GM23338 (cell line): ENCODE results near the gene CETP. TPM values are rescaled to one million over a fixed set of nuclear protein-coding genes. Genes with fewer than 3 reads are reported as not detected.

Experiments used
- ATAC-seq: fragments of 200-7000 bp; cut with Tn5 transposase; 3 replicates; pipeline ENCODE4 v1.9.1; 2020
- DNase-seq: peaks from one replicate; pipeline ENCODE4 v3.0.0-alpha.2; 2015; ENCODE audit warnings: low spot score
- H2AFZ ChIP-seq: fragments of 200-600 bp; sonication (generic); 2 replicates; pipeline ENCODE4 v1.8.0; 2016; ENCODE audit warnings: antibody characterized with exemption, mild to moderate bottlenecking, moderate library complexity
- H3F3A ChIP-seq: fragments of 200-600 bp; sonication (generic); replicated peaks from 2 replicates; pipeline ENCODE4 v1.8.0; 2017; ENCODE audit warnings: antibody characterized with exemption, mixed run types, low read depth
- H3K27ac ChIP-seq: fragments of 200-600 bp; sonication (generic); 2 replicates; pipeline ENCODE4 v1.6.1; 2016; ENCODE audit warnings: low read depth
- H3K27me3 ChIP-seq: fragments of 200-600 bp; sonication (generic); 2 replicates; pipeline ENCODE4 v1.8.0; 2016; ENCODE audit warnings: mild to moderate bottlenecking, mixed run types, moderate library complexity; ENCODE audit not compliant: insufficient read depth
- H3K36me3 ChIP-seq: fragments of 200-600 bp; sonication (generic); 2 replicates; pipeline ENCODE4 v1.8.0; 2016; ENCODE audit warnings: mild to moderate bottlenecking; ENCODE audit not compliant: insufficient read depth
- H3K4me1 ChIP-seq: fragments of 200-600 bp; sonication (generic); 2 replicates; pipeline ENCODE4 v1.8.0; 2016; ENCODE audit warnings: mild to moderate bottlenecking, moderate library complexity; ENCODE audit not compliant: insufficient read depth
- H3K4me2 ChIP-seq: fragments of 200-600 bp; sonication (generic); 2 replicates; pipeline ENCODE4 v1.7.1; 2017; ENCODE audit warnings: mixed run types
- H3K4me3 ChIP-seq: fragments of 200-600 bp; sonication (generic); 2 replicates; pipeline ENCODE4 v1.6.1; 2016; ENCODE audit warnings: mixed run types
- H3K79me2 ChIP-seq: fragments of 200-600 bp; sonication (generic); replicated peaks from 2 replicates; pipeline ENCODE4 v1.8.0; 2017; ENCODE audit warnings: mild to moderate bottlenecking; ENCODE audit not compliant: insufficient read depth
- H3K9me2 ChIP-seq: fragments of 200-600 bp; sonication (generic); 2 replicates; pipeline ENCODE4 v1.8.0; 2017; ENCODE audit not compliant: insufficient read depth
- H4K20me1 ChIP-seq: fragments of 200-600 bp; sonication (generic); replicated peaks from 2 replicates; pipeline ENCODE4 v1.8.0; 2017; ENCODE audit warnings: mild to moderate bottlenecking; ENCODE audit not compliant: insufficient read depth
- H3K27ac Mint-ChIP-seq: 2 replicates; pipeline ENCODE4 v1.8.0; 2020; ENCODE audit warnings: inconsistent platforms, mild to moderate bottlenecking, moderate library complexity, mixed read lengths
- H3K27me3 Mint-ChIP-seq: 3 replicates; pipeline ENCODE4 v1.8.0; 2022; ENCODE audit warnings: low read depth, mild to moderate bottlenecking, moderate library complexity, mixed read lengths, inconsistent platforms; ENCODE audit not compliant: insufficient read depth, poor library complexity
- H3K36me3 Mint-ChIP-seq: 3 replicates; pipeline ENCODE4 v1.8.0; 2021; ENCODE audit warnings: low read depth, mild to moderate bottlenecking, inconsistent platforms, moderate library complexity, mixed read lengths
- H3K4me1 Mint-ChIP-seq: 3 replicates; pipeline ENCODE4 v1.8.0; 2020; ENCODE audit warnings: mild to moderate bottlenecking, inconsistent platforms, mixed read lengths
- H3K4me3 Mint-ChIP-seq: 3 replicates; pipeline ENCODE4 v1.8.0; 2021; ENCODE audit warnings: moderate library complexity, mild to moderate bottlenecking, inconsistent platforms, mixed read lengths
- H3K9me3 Mint-ChIP-seq: 3 replicates; pipeline ENCODE4 v1.8.0; 2020; ENCODE audit warnings: moderate library complexity, mild to moderate bottlenecking, inconsistent platforms, mixed read lengths
- CREB1 ChIP-seq: fragments of 250-450 bp; sonication (Bioruptor Pico); IDR thresholded peaks from 2 replicates; pipeline ENCODE4 v1.5.0; 2020; ENCODE audit warnings: low read depth, mild to moderate bottlenecking, moderate library complexity
- CTCF ChIP-seq, 2 experiments: fragments of 200-600 bp in 1 of 2; sonication (generic) in 1 of 2; conservative IDR thresholded peaks; 2 replicates each; pipeline versions ENCODE4 v1.5.1 to v1.6.1; 2016 to 2017; ENCODE audit warnings: antibody characterized with exemption in 2 of 2, low read depth in 2 of 2, mild to moderate bottlenecking in 2 of 2, moderate library complexity in 1 of 2
- ETS1 ChIP-seq: IDR thresholded peaks from 2 replicates; pipeline ENCODE4 v1.6.1; 2016; ENCODE audit warnings: antibody characterized with exemption
- EZH2 ChIP-seq: fragments of 200-600 bp; sonication (generic); IDR thresholded peaks from one replicate; pipeline ENCODE4 v1.8.0; 2017; ENCODE audit warnings: antibody characterized with exemption, mild to moderate bottlenecking, low read depth; ENCODE audit not compliant: unreplicated experiment
- EZH2phosphoT487 ChIP-seq: fragments of 200-600 bp; sonication (generic); IDR thresholded peaks from one replicate; pipeline ENCODE4 v1.8.1; 2018; ENCODE audit warnings: antibody characterized with exemption; ENCODE audit not compliant: unreplicated experiment
- JUNB ChIP-seq: IDR thresholded peaks from one replicate; pipeline ENCODE4 v1.6.1; 2016; ENCODE audit warnings: antibody characterized with exemption; ENCODE audit not compliant: unreplicated experiment
- NANOG ChIP-seq: IDR thresholded peaks from 2 replicates; pipeline ENCODE4 v1.6.1; 2016; ENCODE audit warnings: antibody characterized with exemption, borderline replicate concordance
- POLR2AphosphoS5 ChIP-seq: IDR thresholded peaks from 2 replicates; pipeline ENCODE4 v1.6.1; 2016; ENCODE audit warnings: antibody characterized with exemption, low read depth
- STAT1 ChIP-seq: IDR thresholded peaks from one replicate; pipeline ENCODE4 v1.6.1; 2016; ENCODE audit warnings: antibody characterized with exemption; ENCODE audit not compliant: unreplicated experiment
- ZNF114 ChIP-seq: fragments of 250-450 bp; sonication (Bioruptor Pico); IDR thresholded peaks from 2 replicates; pipeline ENCODE4 v1.5.0; 2020; ENCODE audit warnings: mild to moderate bottlenecking, moderate library complexity
- ZNF331 ChIP-seq: fragments of 250-450 bp; sonication (Bioruptor Pico); IDR thresholded peaks from 2 replicates; pipeline ENCODE4 v1.5.0; 2020; ENCODE audit warnings: low read depth, mild to moderate bottlenecking, moderate library complexity
- polyA plus RNA-seq: library from polyadenylated mRNA; unstranded; fragments of >200 nt; fragmentation: Nextera tagmentation; extraction: Ambion mirVana; gene quantifications from 2 replicates; pipeline ENCODE4 v1.2.1, GENCODE V29; 2016
- total RNA-seq: library from RNA; depleted of rRNA; stranded (reverse); fragments of >200 nt; shearing (Covaris generic); gene quantifications from 2 replicates; pipeline ENCODE4 v1.2.3, GENCODE V29; 2014
- TF ChIP-seq, protein P1 (sequence below): IDR thresholded peaks from one replicate; pipeline ENCODE4 v1.6.1; 2018; ENCODE audit warnings: antibody characterized with exemption; ENCODE audit not compliant: unreplicated experiment
- TF ChIP-seq, protein P2 (sequence below): fragments of 250-450 bp; sonication (Bioruptor Pico); IDR thresholded peaks from 2 replicates; pipeline ENCODE4 v1.5.0; 2020; ENCODE audit warnings: mild to moderate bottlenecking, moderate library complexity

The CETP gene
- total and polyA plus RNA-seq, 2 experiments from 2014 or later: not detected

GRCh38 chr16:57016831-57017230, 55.1 kb downstream of the CETP start:
- Histone ChIP-seq H3K4me3 (no peak overlapping the region), H4K20me1 (no peaks in the 10 kb centered on the region), H3K9me2 (no peaks in the 10 kb centered on the region), H3K27ac (no peak overlapping the region), H3K4me1 (peaks cover 4% of the 10 kb centered on the region; the same call in 1 of the 2 replicates), H3F3A (no peaks in the 10 kb centered on the region), H3K4me2 (no peak overlapping the region), H2AFZ (no peak overlapping the region), H3K36me3 (no peaks in the 10 kb centered on the region), H3K79me2 (no peaks in the 10 kb centered on the region), H3K27me3 (no peaks in the 10 kb centered on the region)
- peaks cover 10% of the 10 kb centered on the region for H3K4me1 Mint-ChIP-seq
- H3K9me3 Mint-ChIP-seq: no peaks in the 10 kb centered on the region
- no peak overlapping the region for H3K27ac Mint-ChIP-seq
- H3K27me3 Mint-ChIP-seq: peaks cover 2% of the 10 kb centered on the region
- H3K36me3 Mint-ChIP-seq: no peaks in the 10 kb centered on the region
- no peak for DNase-seq
- ATAC-seq: no peak
- H3K4me3 Mint-ChIP-seq: no peak overlapping the region
- TF ChIP-seq EZH2 (no peak), JUNB (no peak), POLR2AphosphoS5 (no peak), ZNF331 (CRISPR knock-in tag) (no peak), ZNF114 (no peak), EZH2phosphoT487 (no peak), NANOG (no peak), STAT1 (no peak), CTCF (conservative IDR thresholded peaks at IDR 0.05; ENCODE audit: low read depth in 2 of 2) (no peak), CREB1 (CRISPR knock-in tag) (no peak), ETS1 (no peak)
- TF ChIP-seq, protein P1, sequence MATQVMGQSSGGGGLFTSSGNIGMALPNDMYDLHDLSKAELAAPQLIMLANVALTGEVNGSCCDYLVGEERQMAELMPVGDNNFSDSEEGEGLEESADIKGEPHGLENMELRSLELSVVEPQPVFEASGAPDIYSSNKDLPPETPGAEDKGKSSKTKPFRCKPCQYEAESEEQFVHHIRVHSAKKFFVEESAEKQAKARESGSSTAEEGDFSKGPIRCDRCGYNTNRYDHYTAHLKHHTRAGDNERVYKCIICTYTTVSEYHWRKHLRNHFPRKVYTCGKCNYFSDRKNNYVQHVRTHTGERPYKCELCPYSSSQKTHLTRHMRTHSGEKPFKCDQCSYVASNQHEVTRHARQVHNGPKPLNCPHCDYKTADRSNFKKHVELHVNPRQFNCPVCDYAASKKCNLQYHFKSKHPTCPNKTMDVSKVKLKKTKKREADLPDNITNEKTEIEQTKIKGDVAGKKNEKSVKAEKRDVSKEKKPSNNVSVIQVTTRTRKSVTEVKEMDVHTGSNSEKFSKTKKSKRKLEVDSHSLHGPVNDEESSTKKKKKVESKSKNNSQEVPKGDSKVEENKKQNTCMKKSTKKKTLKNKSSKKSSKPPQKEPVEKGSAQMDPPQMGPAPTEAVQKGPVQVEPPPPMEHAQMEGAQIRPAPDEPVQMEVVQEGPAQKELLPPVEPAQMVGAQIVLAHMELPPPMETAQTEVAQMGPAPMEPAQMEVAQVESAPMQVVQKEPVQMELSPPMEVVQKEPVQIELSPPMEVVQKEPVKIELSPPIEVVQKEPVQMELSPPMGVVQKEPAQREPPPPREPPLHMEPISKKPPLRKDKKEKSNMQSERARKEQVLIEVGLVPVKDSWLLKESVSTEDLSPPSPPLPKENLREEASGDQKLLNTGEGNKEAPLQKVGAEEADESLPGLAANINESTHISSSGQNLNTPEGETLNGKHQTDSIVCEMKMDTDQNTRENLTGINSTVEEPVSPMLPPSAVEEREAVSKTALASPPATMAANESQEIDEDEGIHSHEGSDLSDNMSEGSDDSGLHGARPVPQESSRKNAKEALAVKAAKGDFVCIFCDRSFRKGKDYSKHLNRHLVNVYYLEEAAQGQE: no peak
- TF ChIP-seq, protein P2, sequence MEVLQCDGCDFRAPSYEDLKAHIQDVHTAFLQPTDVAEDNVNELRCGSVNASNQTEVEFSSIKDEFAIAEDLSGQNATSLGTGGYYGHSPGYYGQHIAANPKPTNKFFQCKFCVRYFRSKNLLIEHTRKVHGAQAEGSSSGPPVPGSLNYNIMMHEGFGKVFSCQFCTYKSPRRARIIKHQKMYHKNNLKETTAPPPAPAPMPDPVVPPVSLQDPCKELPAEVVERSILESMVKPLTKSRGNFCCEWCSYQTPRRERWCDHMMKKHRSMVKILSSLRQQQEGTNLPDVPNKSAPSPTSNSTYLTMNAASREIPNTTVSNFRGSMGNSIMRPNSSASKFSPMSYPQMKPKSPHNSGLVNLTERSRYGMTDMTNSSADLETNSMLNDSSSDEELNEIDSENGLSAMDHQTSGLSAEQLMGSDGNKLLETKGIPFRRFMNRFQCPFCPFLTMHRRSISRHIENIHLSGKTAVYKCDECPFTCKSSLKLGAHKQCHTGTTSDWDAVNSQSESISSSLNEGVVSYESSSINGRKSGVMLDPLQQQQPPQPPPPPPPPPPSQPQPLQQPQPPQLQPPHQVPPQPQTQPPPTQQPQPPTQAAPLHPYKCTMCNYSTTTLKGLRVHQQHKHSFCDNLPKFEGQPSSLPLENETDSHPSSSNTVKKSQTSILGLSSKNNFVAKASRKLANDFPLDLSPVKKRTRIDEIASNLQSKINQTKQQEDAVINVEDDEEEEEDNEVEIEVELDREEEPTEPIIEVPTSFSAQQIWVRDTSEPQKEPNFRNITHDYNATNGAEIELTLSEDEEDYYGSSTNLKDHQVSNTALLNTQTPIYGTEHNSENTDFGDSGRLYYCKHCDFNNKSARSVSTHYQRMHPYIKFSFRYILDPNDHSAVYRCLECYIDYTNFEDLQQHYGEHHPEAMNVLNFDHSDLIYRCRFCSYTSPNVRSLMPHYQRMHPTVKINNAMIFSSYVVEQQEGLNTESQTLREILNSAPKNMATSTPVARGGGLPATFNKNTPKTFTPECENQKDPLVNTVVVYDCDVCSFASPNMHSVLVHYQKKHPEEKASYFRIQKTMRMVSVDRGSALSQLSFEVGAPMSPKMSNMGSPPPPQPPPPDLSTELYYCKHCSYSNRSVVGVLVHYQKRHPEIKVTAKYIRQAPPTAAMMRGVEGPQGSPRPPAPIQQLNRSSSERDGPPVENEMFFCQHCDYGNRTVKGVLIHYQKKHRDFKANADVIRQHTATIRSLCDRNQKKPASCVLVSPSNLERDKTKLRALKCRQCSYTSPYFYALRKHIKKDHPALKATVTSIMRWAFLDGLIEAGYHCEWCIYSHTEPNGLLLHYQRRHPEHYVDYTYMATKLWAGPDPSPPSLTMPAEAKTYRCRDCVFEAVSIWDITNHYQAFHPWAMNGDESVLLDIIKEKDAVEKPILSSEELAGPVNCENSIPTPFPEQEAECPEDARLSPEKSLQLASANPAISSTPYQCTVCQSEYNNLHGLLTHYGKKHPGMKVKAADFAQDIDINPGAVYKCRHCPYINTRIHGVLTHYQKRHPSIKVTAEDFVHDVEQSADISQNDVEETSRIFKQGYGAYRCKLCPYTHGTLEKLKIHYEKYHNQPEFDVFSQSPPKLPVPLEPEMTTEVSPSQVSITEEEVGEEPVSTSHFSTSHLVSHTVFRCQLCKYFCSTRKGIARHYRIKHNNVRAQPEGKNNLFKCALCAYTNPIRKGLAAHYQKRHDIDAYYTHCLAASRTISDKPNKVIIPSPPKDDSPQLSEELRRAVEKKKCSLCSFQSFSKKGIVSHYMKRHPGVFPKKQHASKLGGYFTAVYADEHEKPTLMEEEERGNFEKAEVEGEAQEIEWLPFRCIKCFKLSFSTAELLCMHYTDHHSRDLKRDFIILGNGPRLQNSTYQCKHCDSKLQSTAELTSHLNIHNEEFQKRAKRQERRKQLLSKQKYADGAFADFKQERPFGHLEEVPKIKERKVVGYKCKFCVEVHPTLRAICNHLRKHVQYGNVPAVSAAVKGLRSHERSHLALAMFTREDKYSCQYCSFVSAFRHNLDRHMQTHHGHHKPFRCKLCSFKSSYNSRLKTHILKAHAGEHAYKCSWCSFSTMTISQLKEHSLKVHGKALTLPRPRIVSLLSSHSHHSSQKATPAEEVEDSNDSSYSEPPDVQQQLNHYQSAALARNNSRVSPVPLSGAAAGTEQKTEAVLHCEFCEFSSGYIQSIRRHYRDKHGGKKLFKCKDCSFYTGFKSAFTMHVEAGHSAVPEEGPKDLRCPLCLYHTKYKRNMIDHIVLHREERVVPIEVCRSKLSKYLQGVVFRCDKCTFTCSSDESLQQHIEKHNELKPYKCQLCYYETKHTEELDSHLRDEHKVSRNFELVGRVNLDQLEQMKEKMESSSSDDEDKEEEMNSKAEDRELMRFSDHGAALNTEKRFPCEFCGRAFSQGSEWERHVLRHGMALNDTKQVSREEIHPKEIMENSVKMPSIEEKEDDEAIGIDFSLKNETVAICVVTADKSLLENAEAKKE (CRISPR knock-in tag): no peak
